Measurements from ENCODE around the gene VRK3. TPM values are rescaled to one million over a fixed set of nuclear protein-coding genes. Genes with fewer than 3 reads are reported as not detected.
A peak's percentile ranks its signal among the peaks of the same experiment; 100 is the strongest.
"Not testable (repeated sequence)": the region's sequence is repeated elsewhere in the genome, so short reads cannot be mapped to it uniquely, and the experiment has no call there.

Gene VRK3, protein sequence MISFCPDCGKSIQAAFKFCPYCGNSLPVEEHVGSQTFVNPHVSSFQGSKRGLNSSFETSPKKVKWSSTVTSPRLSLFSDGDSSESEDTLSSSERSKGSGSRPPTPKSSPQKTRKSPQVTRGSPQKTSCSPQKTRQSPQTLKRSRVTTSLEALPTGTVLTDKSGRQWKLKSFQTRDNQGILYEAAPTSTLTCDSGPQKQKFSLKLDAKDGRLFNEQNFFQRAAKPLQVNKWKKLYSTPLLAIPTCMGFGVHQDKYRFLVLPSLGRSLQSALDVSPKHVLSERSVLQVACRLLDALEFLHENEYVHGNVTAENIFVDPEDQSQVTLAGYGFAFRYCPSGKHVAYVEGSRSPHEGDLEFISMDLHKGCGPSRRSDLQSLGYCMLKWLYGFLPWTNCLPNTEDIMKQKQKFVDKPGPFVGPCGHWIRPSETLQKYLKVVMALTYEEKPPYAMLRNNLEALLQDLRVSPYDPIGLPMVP
- 39.5 TPM for total RNA-seq
- long read RNA-seq, transcript VRK3-217 (15 exons, 2,126 nt): major isoform, 12 of 32 reads
- long read RNA-seq, partial matches to known transcripts: 8 of 32 reads
- long read RNA-seq, other reads (novel, unspliced or antisense): 8 of 32 reads

DNA sequence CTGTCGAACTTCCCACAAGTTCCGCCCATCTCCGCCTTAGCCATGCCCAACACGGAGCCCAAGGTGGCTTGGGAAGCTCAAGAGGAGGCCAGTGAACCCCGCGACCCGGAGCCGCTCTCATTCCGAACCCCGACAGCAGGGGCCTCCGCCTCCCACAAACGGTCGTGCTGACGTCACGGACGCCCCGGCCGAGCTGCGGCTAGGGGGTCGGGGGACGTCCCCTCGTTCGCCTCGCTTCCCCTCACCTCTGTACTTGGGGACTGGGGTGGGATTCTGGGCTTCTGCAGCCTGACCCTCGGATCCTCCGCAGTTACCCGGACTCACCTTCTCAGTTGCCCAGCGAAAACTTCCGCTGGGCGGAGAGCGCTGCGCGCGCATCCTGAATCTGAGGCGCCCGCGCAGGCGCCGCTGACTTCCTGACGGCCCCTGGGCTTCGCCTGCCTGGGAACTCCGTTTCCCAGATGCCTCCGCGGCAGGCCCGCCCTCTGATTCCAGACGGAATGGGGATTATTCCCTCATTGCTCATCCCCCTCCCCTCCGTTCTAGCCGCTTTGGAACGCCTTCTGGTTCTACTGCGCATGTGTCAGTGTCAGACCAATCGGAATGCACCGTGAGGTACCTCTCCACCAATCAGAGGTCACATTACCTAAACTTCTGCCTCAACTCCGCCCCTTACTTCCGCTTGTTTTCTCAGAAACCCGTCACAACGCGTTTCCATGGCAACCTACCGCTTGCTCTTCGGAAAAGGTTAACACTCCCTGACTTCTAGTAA lies at the start of gene VRK3:
VRK3 (minus strand) TSS at position 351 of the 772 bp plus-strand sequence. CDS start 9,210 bp downstream, outside the sequence.
- DNase-seq (peak; percentile 99), ATAC-seq (peak; percentile 97)
- H3K4me3 ChIP-seq: peak within 1 kb of the TSS; percentile 78
- H3K27ac ChIP-seq: peak within 1 kb of the TSS; percentile 89
- H3K36me3 ChIP-seq: peaks cover 2% of the 10 kb centered on the region
- no peaks in the 10 kb centered on the region for H3K27me3 ChIP-seq
- TF ChIP-seq, protein P1, sequence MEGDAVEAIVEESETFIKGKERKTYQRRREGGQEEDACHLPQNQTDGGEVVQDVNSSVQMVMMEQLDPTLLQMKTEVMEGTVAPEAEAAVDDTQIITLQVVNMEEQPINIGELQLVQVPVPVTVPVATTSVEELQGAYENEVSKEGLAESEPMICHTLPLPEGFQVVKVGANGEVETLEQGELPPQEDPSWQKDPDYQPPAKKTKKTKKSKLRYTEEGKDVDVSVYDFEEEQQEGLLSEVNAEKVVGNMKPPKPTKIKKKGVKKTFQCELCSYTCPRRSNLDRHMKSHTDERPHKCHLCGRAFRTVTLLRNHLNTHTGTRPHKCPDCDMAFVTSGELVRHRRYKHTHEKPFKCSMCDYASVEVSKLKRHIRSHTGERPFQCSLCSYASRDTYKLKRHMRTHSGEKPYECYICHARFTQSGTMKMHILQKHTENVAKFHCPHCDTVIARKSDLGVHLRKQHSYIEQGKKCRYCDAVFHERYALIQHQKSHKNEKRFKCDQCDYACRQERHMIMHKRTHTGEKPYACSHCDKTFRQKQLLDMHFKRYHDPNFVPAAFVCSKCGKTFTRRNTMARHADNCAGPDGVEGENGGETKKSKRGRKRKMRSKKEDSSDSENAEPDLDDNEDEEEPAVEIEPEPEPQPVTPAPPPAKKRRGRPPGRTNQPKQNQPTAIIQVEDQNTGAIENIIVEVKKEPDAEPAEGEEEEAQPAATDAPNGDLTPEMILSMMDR (IDR thresholded peaks at IDR 0.05): peak; percentile 18
- peaks cover 26% of the 10 kb centered on the region for H3K4me1 ChIP-seq
- intact Hi-C loops (cut with DNase I): no loop called here
- H3K9me3 ChIP-seq: no peaks in the 10 kb centered on the region

- ATAC-seq: not testable (repeated sequence)
Measured at GRCh38 chr19:50068382-50068781, 43.2 kb upstream of the VRK3 start.

GRCh38 chr19:50067575-50067974 lies 42.4 kb upstream of the VRK3 start:
- DNase-seq: no peak
- Histone ChIP-seq H3K4me1 (no peaks in the 10 kb centered on the region), H3K36me3 (no peaks in the 10 kb centered on the region), H3K4me3 (no peak overlapping the region), H3K27ac (no peak overlapping the region), H3K9me3 (no peaks in the 10 kb centered on the region), H3K27me3 (no peaks in the 10 kb centered on the region)
- intact Hi-C loops (cut with DNase I): no loop called here
- ATAC-seq: no peak
- TF ChIP-seq, protein P1 (IDR thresholded peaks at IDR 0.05): no peak

More at GRCh38 chr19:50068382-50068781, 43.2 kb upstream of the VRK3 start:
- DNase-seq; H3K36me3 ChIP-seq; H3K27ac ChIP-seq; H3K27me3 ChIP-seq; H3K4me1 ChIP-seq; H3K4me3 ChIP-seq; intact Hi-C loops (cut with DNase I); H3K9me3 ChIP-seq: not testable (repeated sequence)

DNA sequence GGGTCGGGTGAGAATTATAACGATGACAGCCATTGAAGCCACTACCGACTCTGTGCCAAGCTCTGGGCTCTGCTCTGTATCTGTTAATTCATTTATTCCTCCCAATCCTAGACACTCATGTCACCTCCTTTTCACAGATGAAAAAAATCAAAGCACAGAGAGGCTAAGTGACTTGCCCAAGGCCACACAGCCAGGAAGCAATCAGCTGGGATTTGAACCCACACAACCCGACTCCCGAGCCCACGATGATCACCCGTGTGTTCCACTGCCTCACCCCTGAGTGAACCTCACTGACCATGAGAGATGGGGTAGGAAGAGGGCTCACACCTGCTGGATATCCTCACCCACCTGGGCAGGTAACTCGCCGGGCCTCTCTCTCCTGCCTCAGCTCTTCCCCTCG lies 40.8 kb upstream of the VRK3 start:
- no peak for DNase-seq
- Histone ChIP-seq H3K27me3 (no peaks in the 10 kb centered on the region), H3K9me3 (no peaks in the 10 kb centered on the region), H3K4me1 (no peaks in the 10 kb centered on the region), H3K36me3 (no peaks in the 10 kb centered on the region), H3K4me3 (no peak overlapping the region), H3K27ac (no peak overlapping the region)
- no peak for ATAC-seq
- TF ChIP-seq, protein P1 (IDR thresholded peaks at IDR 0.05): no peak
- intact Hi-C loops (cut with DNase I): no loop called here

DNA sequence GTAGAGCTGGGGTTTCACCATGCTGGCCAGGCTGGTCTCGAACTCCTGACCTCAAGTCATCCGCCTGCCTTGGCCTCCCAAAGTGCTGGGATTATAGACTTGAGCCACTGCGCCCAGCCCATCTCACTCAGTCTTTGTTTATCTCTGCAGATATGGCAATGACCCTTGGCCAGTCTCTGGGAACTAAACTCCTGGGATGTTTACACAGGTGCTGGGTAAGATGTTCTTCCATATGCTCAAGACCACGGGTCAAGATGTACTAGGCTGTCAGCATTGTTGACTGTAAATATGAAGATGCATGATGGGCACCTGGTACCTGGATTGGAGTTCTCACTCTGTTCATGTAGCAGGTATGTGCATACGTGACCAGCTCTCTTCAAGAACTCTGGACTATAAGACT lies 36.5 kb upstream of the VRK3 start:
- intact Hi-C loops (cut with DNase I): no loop called here
- DNase-seq (no peak), ATAC-seq (no peak)
- Histone ChIP-seq H3K4me3 (no peak overlapping the region), H3K4me1 (no peaks in the 10 kb centered on the region), H3K9me3 (peaks cover 14% of the 10 kb centered on the region), H3K27me3 (no peaks in the 10 kb centered on the region), H3K36me3 (no peaks in the 10 kb centered on the region), H3K27ac (no peak overlapping the region)
- TF ChIP-seq, protein P1 (IDR thresholded peaks at IDR 0.05): no peak

- Histone ChIP-seq H3K27ac (no peak overlapping the region), H3K9me3 (peaks cover 14% of the 10 kb centered on the region), H3K36me3 (no peaks in the 10 kb centered on the region), H3K4me1 (no peaks in the 10 kb centered on the region), H3K27me3 (no peaks in the 10 kb centered on the region), H3K4me3 (no peak overlapping the region)
- intact Hi-C loops (cut with DNase I): no loop called here
- no peak for DNase-seq
- TF ChIP-seq, protein P1 (IDR thresholded peaks at IDR 0.05): no peak
- no peak for ATAC-seq
Measured at GRCh38 chr19:50060107-50060506, 34.9 kb upstream of the VRK3 start.

Measured in upper lobe of right lung (tissue), 1 donor.